Left lung (tissue), 10 donors: ENCODE results near the gene DTX3. TPM values are rescaled to one million over a fixed set of nuclear protein-coding genes. Genes with fewer than 3 reads are reported as not detected.
A peak's percentile ranks its signal among the peaks of the same experiment; 100 is the strongest.

Experiments used
- ATAC-seq: fragments of 200-7000 bp; cut with Tn5 transposase; one replicate; pipeline ENCODE4 v1.9.1; 2020; ENCODE audit warnings: moderate library complexity
- DNase-seq, 4 donors: peaks; one replicate each; pipeline ENCODE4 v3.0.0-alpha.2; 2013 to 2020
- H3K27ac ChIP-seq, 2 donors: fragments of 200-600 bp; sonication (generic) in 1 of 2; one replicate each; pipeline versions ENCODE4 v1.5.0 to v1.8.0; 2020 to 2021
- H3K27me3 ChIP-seq, 2 donors: fragments of 200-600 bp; sonication (generic) in 1 of 2; one replicate each; pipeline versions ENCODE4 v1.5.0 to v1.8.0; 2020 to 2021
- H3K36me3 ChIP-seq, 2 donors: fragments of 200-600 bp; sonication (generic) in 1 of 2; one replicate each; pipeline versions ENCODE4 v1.5.0 to v1.8.0; 2020 to 2021
- H3K4me1 ChIP-seq, 2 donors: fragments of 200-600 bp; one replicate each; pipeline ENCODE4 v1.8.0; 2021
- H3K4me3 ChIP-seq, 2 donors: fragments of 200-600 bp; sonication (generic) in 1 of 2; one replicate each; pipeline versions ENCODE4 v1.5.0 to v1.8.0; 2020 to 2021; ENCODE audit warnings: mild to moderate bottlenecking in 1 of 2
- H3K9me3 ChIP-seq, 2 donors: fragments of 200-600 bp; sonication (generic) in 1 of 2; one replicate each; pipeline versions ENCODE4 v1.5.0 to v1.8.0; 2020 to 2021
- intact Hi-C, 2 donors: fragments of 100-400 bp; cut with DNase I; formaldehyde crosslinking; loops; one replicate each; pipeline versions ENCODE4 v1.11.2 to v1.14.2; 2022
- polyA plus RNA-seq, 6 donors: library from polyadenylated mRNA; unstranded; fragments of 120-200 nt; gene quantifications; one replicate each; pipeline ENCODE4 v1.2.1, GENCODE V29; 2013; ENCODE audit not compliant: insufficient read length in 6 of 6
- total RNA-seq, 2 donors: library from RNA; stranded (reverse); fragmentation: NEBNext Ultra II Directional; extraction: Animal tissue kit (Norgen Biotek cat#: 25700); gene quantifications; one replicate each; pipeline ENCODE4 v1.2.1, GENCODE V29; 2021
- TF ChIP-seq, protein P1 (sequence below), 2 donors: fragments of 200-600 bp; sonication (generic) in 1 of 2; IDR thresholded peaks; one replicate each; pipeline versions ENCODE4 v1.5.0 to v1.8.0; 2021; ENCODE audit warnings: antibody characterized with exemption in 2 of 2
- donor health status: DM: no; HTN: yes; CAD: no.
- donor health status: DM: no; HTN: no; CAD: no.

Gene DTX3
- total and polyA plus RNA-seq, 8 donors: 20.1 to 64.8 (median 54.4) TPM

DNA sequence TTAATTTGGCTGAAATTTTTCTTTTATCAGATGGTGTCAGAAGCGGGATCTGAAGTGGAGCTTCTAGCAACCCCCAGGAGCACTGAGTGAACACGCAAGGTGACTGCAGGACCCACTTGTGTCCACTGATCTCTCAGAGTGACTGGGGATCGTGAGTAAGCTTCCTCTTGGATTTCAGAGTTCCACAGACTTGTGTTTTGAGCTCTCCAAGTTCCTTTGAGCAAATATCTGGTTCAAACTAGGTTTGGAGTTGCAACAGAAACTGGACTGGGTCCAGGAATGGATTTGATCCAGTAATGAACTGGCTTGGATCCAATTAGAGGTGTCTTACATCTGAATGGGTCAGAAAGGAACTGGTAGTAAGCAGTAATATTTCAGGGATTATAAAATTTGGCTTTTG is 53.1 kb downstream of the DTX3 start:
- DNase-seq (peak in 2 of 4 donors; percentile 23 to 59), ATAC-seq (peak; percentile 77)
- Histone ChIP-seq H3K9me3 (peaks cover 0 to 6% of the 10 kb centered on the region in 2 donors), H3K4me3 (no peak overlapping the region), H3K4me1 (no peaks in the 10 kb centered on the region), H3K36me3 (no peaks in the 10 kb centered on the region), H3K27ac (no peak overlapping the region), H3K27me3 (no peaks in the 10 kb centered on the region)
- TF ChIP-seq, protein P1, sequence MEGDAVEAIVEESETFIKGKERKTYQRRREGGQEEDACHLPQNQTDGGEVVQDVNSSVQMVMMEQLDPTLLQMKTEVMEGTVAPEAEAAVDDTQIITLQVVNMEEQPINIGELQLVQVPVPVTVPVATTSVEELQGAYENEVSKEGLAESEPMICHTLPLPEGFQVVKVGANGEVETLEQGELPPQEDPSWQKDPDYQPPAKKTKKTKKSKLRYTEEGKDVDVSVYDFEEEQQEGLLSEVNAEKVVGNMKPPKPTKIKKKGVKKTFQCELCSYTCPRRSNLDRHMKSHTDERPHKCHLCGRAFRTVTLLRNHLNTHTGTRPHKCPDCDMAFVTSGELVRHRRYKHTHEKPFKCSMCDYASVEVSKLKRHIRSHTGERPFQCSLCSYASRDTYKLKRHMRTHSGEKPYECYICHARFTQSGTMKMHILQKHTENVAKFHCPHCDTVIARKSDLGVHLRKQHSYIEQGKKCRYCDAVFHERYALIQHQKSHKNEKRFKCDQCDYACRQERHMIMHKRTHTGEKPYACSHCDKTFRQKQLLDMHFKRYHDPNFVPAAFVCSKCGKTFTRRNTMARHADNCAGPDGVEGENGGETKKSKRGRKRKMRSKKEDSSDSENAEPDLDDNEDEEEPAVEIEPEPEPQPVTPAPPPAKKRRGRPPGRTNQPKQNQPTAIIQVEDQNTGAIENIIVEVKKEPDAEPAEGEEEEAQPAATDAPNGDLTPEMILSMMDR (IDR thresholded peaks at IDR 0.05): no peak
- intact Hi-C loops: no loop called here

DNA sequence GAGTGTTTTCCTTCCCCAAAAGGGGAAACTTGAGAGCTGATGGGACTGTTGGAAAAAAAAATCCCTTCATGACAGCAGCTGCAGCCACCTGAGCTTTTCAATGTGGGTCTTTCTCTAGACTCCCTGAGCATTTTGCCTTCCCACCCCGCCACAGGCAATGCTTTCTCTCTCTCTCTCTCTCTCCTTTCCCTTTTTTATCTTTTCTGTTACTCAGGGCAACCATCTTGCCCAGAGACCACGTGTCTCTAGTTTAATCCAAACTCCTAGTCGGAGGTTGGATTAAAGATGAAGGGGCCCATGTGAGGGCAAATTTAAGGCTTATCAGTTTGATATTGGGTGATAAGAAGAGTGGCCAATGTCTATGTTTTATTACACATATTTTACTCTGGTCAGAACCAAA is 54.3 kb downstream of the DTX3 start:
- Histone ChIP-seq H3K36me3 (no peaks in the 10 kb centered on the region), H3K27me3 (no peaks in the 10 kb centered on the region), H3K27ac (no peak overlapping the region), H3K9me3 (peaks cover 0 to 3% of the 10 kb centered on the region in 2 donors), H3K4me1 (no peaks in the 10 kb centered on the region), H3K4me3 (no peak overlapping the region)
- DNase-seq: no peak
- TF ChIP-seq, protein P1 (IDR thresholded peaks at IDR 0.05): no peak
- no peak for ATAC-seq
- intact Hi-C loops: no loop called here

Other genes with a start within 250 kb of the DTX3 start
- gene R3HDM2, start 173.8 kb upstream of the DTX3 start, total RNA-seq: 10 to 100 TPM; 52.4 to 62.5 TPM
- gene R3HDM2, start 173.8 kb upstream of the DTX3 start, polyA plus RNA-seq: 10 to 100 TPM; 66.5 to 92.3 (median 83.8) TPM
- not detected for gene INHBC, start 170.0 kb upstream of the DTX3 start, total RNA-seq
- under 1 TPM in 5 of 6 donors, not detected in 1; 0.16 to 0.29 (median 0.24) TPM for gene INHBC, start 170.0 kb upstream of the DTX3 start, polyA plus RNA-seq
- gene INHBE, start 149.5 kb upstream of the DTX3 start, total RNA-seq: under 1 TPM in 1 of 2 donors, not detected in 1; 0.52 TPM
- 1 to 10 TPM in 2 of 6 donors, under 1 TPM in 4; 0.58 to 1.4 (median 0.78) TPM for gene INHBE, start 149.5 kb upstream of the DTX3 start, polyA plus RNA-seq
- 1 to 10 TPM; 1.9 to 7.2 TPM for gene GLI1, start 145.0 kb upstream of the DTX3 start, total RNA-seq
- gene GLI1, start 145.0 kb upstream of the DTX3 start, polyA plus RNA-seq: 10 to 100 TPM; 27.7 to 38.3 (median 33.0) TPM
- 100 to 1,000 TPM in 1 of 2 donors, 10 to 100 TPM in 1; 24.2 to 125 TPM for gene ARHGAP9, start 125.0 kb upstream of the DTX3 start, total RNA-seq
- 1 to 10 TPM; 4.4 to 6.4 (median 5.2) TPM for gene ARHGAP9, start 125.0 kb upstream of the DTX3 start, polyA plus RNA-seq
- gene MARS1, start 116.8 kb upstream of the DTX3 start, total RNA-seq: 100 to 1,000 TPM; 113 to 168 TPM
- gene MARS1, start 116.8 kb upstream of the DTX3 start, polyA plus RNA-seq: 100 to 1,000 TPM in 3 of 6 donors, 10 to 100 TPM in 3; 92.5 to 153 (median 103) TPM
- 10 to 100 TPM; 18.3 to 27.2 TPM for gene DDIT3, start 84.3 kb upstream of the DTX3 start, total RNA-seq
- 10 to 100 TPM; 16.4 to 29.4 (median 19.3) TPM for gene DDIT3, start 84.3 kb upstream of the DTX3 start, polyA plus RNA-seq
- gene MBD6, start 82.0 kb upstream of the DTX3 start, total RNA-seq: 100 to 1,000 TPM in 1 of 2 donors, 10 to 100 TPM in 1; 69.1 to 111 TPM
- 10 to 100 TPM; 61.3 to 84.6 (median 73.2) TPM for gene MBD6, start 82.0 kb upstream of the DTX3 start, polyA plus RNA-seq
- gene DCTN2, start 57.6 kb upstream of the DTX3 start, total RNA-seq: 100 to 1,000 TPM; 104 to 111 TPM
- 100 to 1,000 TPM; 150 to 162 (median 156) TPM for gene DCTN2, start 57.6 kb upstream of the DTX3 start, polyA plus RNA-seq
- under 1 TPM; 0.38 to 0.50 TPM for gene KIF5A, start 54.8 kb upstream of the DTX3 start, total RNA-seq
- 1 to 10 TPM; 4.3 to 6.5 (median 5.4) TPM for gene KIF5A, start 54.8 kb upstream of the DTX3 start, polyA plus RNA-seq
- gene PIP4K2C, start 13.6 kb upstream of the DTX3 start, total RNA-seq: 10 to 100 TPM; 43.4 to 44.1 TPM
- gene PIP4K2C, start 13.6 kb upstream of the DTX3 start, polyA plus RNA-seq: 10 to 100 TPM; 17.0 to 22.2 (median 21.3) TPM
- 10 to 100 TPM; 16.5 to 20.0 TPM for gene ARHGEF25, start 6.6 kb downstream of the DTX3 start, total RNA-seq
- gene ARHGEF25, start 6.6 kb downstream of the DTX3 start, polyA plus RNA-seq: 10 to 100 TPM; 45.1 to 53.4 (median 46.4) TPM
- 1 to 10 TPM; 2.0 to 3.8 TPM for gene B4GALNT1, start 28.4 kb downstream of the DTX3 start, total RNA-seq
- 1 to 10 TPM in 5 of 6 donors, under 1 TPM in 1; 0.78 to 1.8 (median 1.3) TPM for gene B4GALNT1, start 28.4 kb downstream of the DTX3 start, polyA plus RNA-seq
- 100 to 1,000 TPM; 282 to 321 TPM for gene OS9, start 89.3 kb downstream of the DTX3 start, total RNA-seq
- 100 to 1,000 TPM; 200 to 228 (median 219) TPM for gene OS9, start 89.3 kb downstream of the DTX3 start, polyA plus RNA-seq
- gene AGAP2, start 133.9 kb downstream of the DTX3 start, total RNA-seq: 1 to 10 TPM; 1.9 to 5.8 TPM
- gene AGAP2, start 133.9 kb downstream of the DTX3 start, polyA plus RNA-seq: under 1 TPM; 0.31 to 0.57 (median 0.48) TPM
- 10 to 100 TPM; 33.5 to 40.0 TPM for gene TSPAN31, start 140.2 kb downstream of the DTX3 start, total RNA-seq
- 10 to 100 TPM; 69.2 to 83.8 (median 76.5) TPM for gene TSPAN31, start 140.2 kb downstream of the DTX3 start, polyA plus RNA-seq
- gene CDK4, start 147.5 kb downstream of the DTX3 start, total RNA-seq: 100 to 1,000 TPM in 1 of 2 donors, 10 to 100 TPM in 1; 80.1 to 130 TPM
- gene CDK4, start 147.5 kb downstream of the DTX3 start, polyA plus RNA-seq: 100 to 1,000 TPM; 215 to 269 (median 245) TPM
- gene MARCHF9, start 150.3 kb downstream of the DTX3 start, total RNA-seq: 10 to 100 TPM; 17.4 to 22.4 TPM
- gene MARCHF9, start 150.3 kb downstream of the DTX3 start, polyA plus RNA-seq: 10 to 100 TPM; 16.5 to 22.6 (median 19.5) TPM
- 1 to 10 TPM; 1.5 to 4.7 TPM for gene CYP27B1, start 162.3 kb downstream of the DTX3 start, total RNA-seq
- gene CYP27B1, start 162.3 kb downstream of the DTX3 start, polyA plus RNA-seq: 1 to 10 TPM in 4 of 6 donors, under 1 TPM in 2; 0.58 to 3.4 (median 1.4) TPM
- gene METTL1, start 167.3 kb downstream of the DTX3 start, total RNA-seq: 10 to 100 TPM; 17.3 to 39.2 TPM
- 10 to 100 TPM; 26.3 to 40.2 (median 30.6) TPM for gene METTL1, start 167.3 kb downstream of the DTX3 start, polyA plus RNA-seq
- 1 to 10 TPM; 6.2 to 6.3 TPM for gene EEF1AKMT3, start 167.8 kb downstream of the DTX3 start, total RNA-seq
- gene EEF1AKMT3, start 167.8 kb downstream of the DTX3 start, polyA plus RNA-seq: 10 to 100 TPM; 14.7 to 19.7 (median 17.2) TPM
- 10 to 100 TPM; 25.6 to 26.2 TPM for gene TSFM, start 178.0 kb downstream of the DTX3 start, total RNA-seq
- 10 to 100 TPM; 26.9 to 35.3 (median 31.5) TPM for gene TSFM, start 178.0 kb downstream of the DTX3 start, polyA plus RNA-seq
- 10 to 100 TPM; 10.5 to 12.8 TPM for gene AVIL, start 213.9 kb downstream of the DTX3 start, total RNA-seq
- gene AVIL, start 213.9 kb downstream of the DTX3 start, polyA plus RNA-seq: 10 to 100 TPM; 10.7 to 21.6 (median 20.0) TPM
- gene CTDSP2, start 241.9 kb downstream of the DTX3 start, total RNA-seq: 100 to 1,000 TPM; 179 to 210 TPM
- gene CTDSP2, start 241.9 kb downstream of the DTX3 start, polyA plus RNA-seq: 100 to 1,000 TPM; 275 to 321 (median 287) TPM